GM12873 (cell line): ENCODE measurements around the gene IQCE.

Experiments
- TF ChIP-seq, protein P1 (sequence below): IDR thresholded peaks from 2 replicates; pipeline ENCODE4 v1.5.1; 2012; ENCODE audit warnings: low read depth, mild to moderate bottlenecking, moderate library complexity, low read length, control low read depth; ENCODE audit not compliant: insufficient read depth; ENCODE audit errors: missing control alignments

The IQCE gene

DNA sequence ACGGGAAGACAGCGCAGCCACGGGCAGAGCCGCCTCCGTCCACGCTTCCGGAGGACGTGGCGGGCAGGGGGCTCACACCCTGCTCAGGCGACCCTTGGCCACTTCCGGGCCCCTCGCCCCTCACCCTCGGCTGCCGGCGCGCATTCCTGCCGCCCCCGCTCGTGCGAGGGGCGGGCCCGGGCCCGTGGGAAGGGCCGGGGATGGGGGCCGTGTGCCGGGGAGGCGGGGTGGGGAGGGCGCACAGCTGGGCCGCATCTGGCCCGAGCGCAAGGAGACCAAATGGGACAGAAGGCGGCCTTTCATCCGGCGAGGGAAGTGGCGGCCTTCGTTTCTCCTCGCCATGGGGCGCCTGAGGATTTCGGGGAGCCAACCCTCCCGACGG, 40.1 kb upstream of the IQCE start:
- TF ChIP-seq, protein P1, sequence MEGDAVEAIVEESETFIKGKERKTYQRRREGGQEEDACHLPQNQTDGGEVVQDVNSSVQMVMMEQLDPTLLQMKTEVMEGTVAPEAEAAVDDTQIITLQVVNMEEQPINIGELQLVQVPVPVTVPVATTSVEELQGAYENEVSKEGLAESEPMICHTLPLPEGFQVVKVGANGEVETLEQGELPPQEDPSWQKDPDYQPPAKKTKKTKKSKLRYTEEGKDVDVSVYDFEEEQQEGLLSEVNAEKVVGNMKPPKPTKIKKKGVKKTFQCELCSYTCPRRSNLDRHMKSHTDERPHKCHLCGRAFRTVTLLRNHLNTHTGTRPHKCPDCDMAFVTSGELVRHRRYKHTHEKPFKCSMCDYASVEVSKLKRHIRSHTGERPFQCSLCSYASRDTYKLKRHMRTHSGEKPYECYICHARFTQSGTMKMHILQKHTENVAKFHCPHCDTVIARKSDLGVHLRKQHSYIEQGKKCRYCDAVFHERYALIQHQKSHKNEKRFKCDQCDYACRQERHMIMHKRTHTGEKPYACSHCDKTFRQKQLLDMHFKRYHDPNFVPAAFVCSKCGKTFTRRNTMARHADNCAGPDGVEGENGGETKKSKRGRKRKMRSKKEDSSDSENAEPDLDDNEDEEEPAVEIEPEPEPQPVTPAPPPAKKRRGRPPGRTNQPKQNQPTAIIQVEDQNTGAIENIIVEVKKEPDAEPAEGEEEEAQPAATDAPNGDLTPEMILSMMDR: no peak

DNA sequence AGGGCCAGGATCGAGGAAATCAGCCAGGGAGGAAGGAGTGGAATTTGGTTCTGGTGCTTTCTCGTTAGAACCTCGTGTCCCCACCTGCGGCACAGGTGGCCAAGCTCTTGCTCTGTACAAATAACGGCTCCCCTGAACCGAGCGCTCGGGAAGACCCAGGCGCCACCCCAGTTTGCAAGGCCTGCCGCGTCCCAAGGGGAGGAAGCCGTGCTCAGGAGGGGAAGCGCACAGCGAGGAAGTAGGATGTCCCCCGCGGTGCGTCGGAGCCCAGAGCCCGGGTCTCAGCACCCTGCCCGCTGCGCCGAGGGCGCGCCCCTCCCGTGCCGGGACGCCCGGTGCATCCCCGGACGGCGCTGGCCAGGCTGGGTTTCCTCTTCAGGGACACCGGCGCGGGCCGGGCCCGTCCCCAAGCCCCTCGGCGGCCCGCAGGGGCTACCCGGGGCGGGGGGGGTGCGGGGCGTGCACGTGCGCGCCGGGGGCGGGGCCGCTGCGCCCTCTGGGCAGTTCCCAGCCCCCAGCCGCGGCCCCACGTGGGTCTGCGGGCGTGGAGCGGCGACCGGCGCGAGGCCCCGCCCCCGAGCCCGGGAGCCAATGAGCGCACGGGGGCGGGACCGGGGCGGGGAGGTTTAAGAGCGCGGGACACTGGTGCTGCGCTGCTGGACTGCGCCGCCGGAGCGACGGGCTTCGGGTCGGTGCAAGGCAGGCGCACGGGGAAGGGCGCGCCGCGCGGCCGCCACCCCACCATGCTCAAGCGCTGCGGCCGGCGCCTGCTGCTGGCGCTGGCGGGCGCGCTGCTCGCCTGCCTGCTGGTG, 39.5 kb upstream of the IQCE start, which contains the start of gene LFNG:
TSS of gene LFNG (plus strand) at position 656 of the 812 bp plus-strand sequence. CDS start at position 744, 88 bp downstream.
- TF ChIP-seq, protein P1: no peak

GRCh38 chr7:2520131-2520760, 38.5 kb upstream of the IQCE start:
- TF ChIP-seq, protein P1: no peak

DNA sequence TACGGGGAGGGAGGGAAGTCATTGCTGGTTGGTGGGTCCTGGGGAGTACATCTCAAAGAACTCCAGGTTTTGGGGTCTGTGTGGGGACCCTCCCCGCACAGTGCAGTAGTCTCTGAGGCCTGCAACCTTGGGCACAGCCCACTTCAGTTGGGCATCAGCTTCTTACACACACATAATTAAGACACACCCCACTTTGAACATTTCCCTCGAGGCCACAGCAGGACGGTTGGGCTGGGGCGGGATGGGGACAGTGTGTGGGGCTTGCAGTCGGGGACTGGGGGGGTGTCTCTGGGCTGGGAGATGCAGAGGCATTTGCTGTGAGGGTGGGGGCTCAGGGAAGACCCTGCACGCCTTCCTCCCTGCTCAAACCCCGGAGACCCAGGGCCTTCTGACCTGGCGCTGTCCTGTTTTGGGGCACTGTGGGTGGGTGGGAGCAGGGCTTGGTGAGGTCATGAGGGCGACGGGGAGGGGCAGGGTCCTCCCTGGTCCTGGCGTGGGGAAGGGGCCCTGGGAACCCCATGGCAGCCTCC, 38.0 kb upstream of the IQCE start:
- TF ChIP-seq, protein P1: no peak

- TF ChIP-seq, protein P1: no peak
Observed at GRCh38 chr7:2521341-2521745, 37.4 kb upstream of the IQCE start.

GRCh38 chr7:2521952-2522591, 36.7 kb upstream of the IQCE start:
- TF ChIP-seq, protein P1: no peak
